Tibial nerve (tissue), 4 donors: ENCODE results near the gene KRT26. TPM values are rescaled to one million over a fixed set of nuclear protein-coding genes. Genes with fewer than 3 reads are reported as not detected.

Experiments used
- DNase-seq, 2 donors: peaks; one replicate each; pipeline ENCODE4 v3.0.0-alpha.2; 2019; ENCODE audit warnings: low spot score in 2 of 2
- H3K27ac ChIP-seq, 4 donors: fragments of 200-600 bp; sonication (generic) in 3 of 4; one replicate each; pipeline ENCODE4 v1.5.1; 2017 to 2019; ENCODE audit warnings: mild to moderate bottlenecking in 1 of 4
- H3K27me3 ChIP-seq, 2 donors: fragments of 200-600 bp; sonication (generic) in 1 of 2; one replicate each; pipeline versions ENCODE4 v1.5.1 to v1.6.0; 2017 to 2019
- H3K36me3 ChIP-seq, 3 donors: fragments of 200-600 bp; sonication (generic); one replicate each; pipeline ENCODE4 v1.5.1; 2018 to 2019
- H3K4me1 ChIP-seq, 4 donors: fragments of 200-600 bp; sonication (generic) in 3 of 4; one replicate each; pipeline ENCODE4 v1.5.1; 2017 to 2019
- H3K4me3 ChIP-seq, 4 donors: fragments of 200-600 bp; sonication (generic) in 3 of 4; one replicate each; pipeline ENCODE4 v1.5.1; 2017 to 2019; ENCODE audit warnings: mild to moderate bottlenecking in 1 of 4, moderate library complexity in 1 of 4
- H3K9me3 ChIP-seq, 4 donors: fragments of 200-600 bp; sonication (generic) in 3 of 4; one replicate each; pipeline ENCODE4 v1.5.1; 2017 to 2019
- CTCF ChIP-seq, 5 experiments: fragments of 200-600 bp in 3 of 5; fragments of 450-650 bp in 2 of 5; sonication (generic) in 3 of 5; IDR thresholded peaks; one replicate each; pipeline ENCODE4 v1.5.1; 2016 to 2019; ENCODE audit warnings: antibody characterized with exemption in 5 of 5, mild to moderate bottlenecking in 3 of 5, moderate library complexity in 2 of 5
- EP300 ChIP-seq, 2 donors: sonication (generic); formaldehyde crosslinking; IDR thresholded peaks; one replicate each; pipeline ENCODE4 v1.6.1; 2017; ENCODE audit warnings: antibody characterized with exemption in 2 of 2, mild to moderate bottlenecking in 1 of 2
- POLR2A ChIP-seq, 2 donors: fragments of 450-650 bp; IDR thresholded peaks; one replicate each; pipeline ENCODE4 v1.6.1; 2017; ENCODE audit warnings: antibody characterized with exemption in 2 of 2, mild to moderate bottlenecking in 2 of 2, moderate library complexity in 2 of 2
- WGBS, 2 donors: methylation state at CpG; one replicate each; pipeline ENCODE4 v1.1.5; 2018; 5-methylcytosine and 5-hydroxymethylcytosine counted together
- total RNA-seq, 4 donors: library from RNA; depleted of rRNA; stranded (reverse); fragments of >200 nt; gene quantifications; one replicate each; pipeline ENCODE4 v1.1.0, GENCODE V29; 2016

The KRT26 gene
- total RNA-seq, result not detected

- Histone ChIP-seq H3K4me1 (no peaks in the 10 kb centered on the region), H3K36me3 (no peaks in the 10 kb centered on the region), H3K4me3 (no peak within 1 kb of the TSS), H3K27me3 (peaks cover 0 to 10% of the 10 kb centered on the region in 2 donors), H3K9me3 (no peaks in the 10 kb centered on the region), H3K27ac (no peak within 1 kb of the TSS)
- no peak for TF ChIP-seq POLR2A (IDR thresholded peaks at IDR 0.05)
- no peak for TF ChIP-seq EP300 (IDR thresholded peaks at IDR 0.05)
- TF ChIP-seq CTCF (IDR thresholded peaks at IDR 0.05), result no peak
- 80 to 94% methylated on average over 3 of the region's 3 CpGs for WGBS, 2 donors
- DNase-seq, result no peak
These were observed at the start of gene KRT26 for GRCh38 chr17:40772101-40772500. TSS of gene KRT26 (minus strand) at chr17:40772201. CDS start at chr17:40772113, 88 bp downstream.

GRCh38 chr17:40821536-40821935 is 49.5 kb upstream of the KRT26 start:
- H3K9me3 ChIP-seq, result no peaks in the 10 kb centered on the region
- TF ChIP-seq POLR2A (IDR thresholded peaks at IDR 0.05) (no peak), CTCF (IDR thresholded peaks at IDR 0.05) (no peak), EP300 (IDR thresholded peaks at IDR 0.05) (no peak)
- H3K4me1 ChIP-seq, result peaks cover 0 to 30% (median 10%) of the 10 kb centered on the region in 4 donors
- DNase-seq, result no peak
- H3K4me3 ChIP-seq, result no peak overlapping the region
- no peak overlapping the region for H3K27ac ChIP-seq
- H3K27me3 ChIP-seq, result no peaks in the 10 kb centered on the region
- H3K36me3 ChIP-seq, result peaks cover 0 to 20% (median 0%) of the 10 kb centered on the region in 3 donors

- Histone ChIP-seq H3K27ac (peak overlapping the region in 1 of 4 donors; percentile 95), H3K36me3 (peaks cover 0 to 22% (median 0%) of the 10 kb centered on the region in 3 donors), H3K9me3 (no peaks in the 10 kb centered on the region), H3K27me3 (no peaks in the 10 kb centered on the region), H3K4me1 (peaks cover 0 to 30% (median 10%) of the 10 kb centered on the region in 4 donors), H3K4me3 (no peak overlapping the region)
- WGBS, 2 donors, result 86 to 87% methylated on average over 9 of the region's 9 CpGs
- TF ChIP-seq EP300 (IDR thresholded peaks at IDR 0.05), result no peak
- TF ChIP-seq CTCF (IDR thresholded peaks at IDR 0.05), result no peak
- no peak for TF ChIP-seq POLR2A (IDR thresholded peaks at IDR 0.05)
- DNase-seq, result no peak
These were observed 48.3 kb upstream of the KRT26 start for GRCh38 chr17:40820228-40820838.

GRCh38 chr17:40819528-40820125 is 47.6 kb upstream of the KRT26 start:
- no peaks in the 10 kb centered on the region for H3K27me3 ChIP-seq
- H3K4me1 ChIP-seq, result peaks cover 0 to 30% (median 10%) of the 10 kb centered on the region in 4 donors
- H3K9me3 ChIP-seq, result no peaks in the 10 kb centered on the region
- peaks cover 0 to 22% (median 0%) of the 10 kb centered on the region in 3 donors for H3K36me3 ChIP-seq
- peak overlapping the region; percentile 74 to 95 (median 90) for H3K27ac ChIP-seq
- DNase-seq, result peak in 1 of 2 donors; percentile 7
- no peak for TF ChIP-seq POLR2A (IDR thresholded peaks at IDR 0.05)
- no peak for TF ChIP-seq EP300 (IDR thresholded peaks at IDR 0.05)
- TF ChIP-seq CTCF (IDR thresholded peaks at IDR 0.05), result no peak
- H3K4me3 ChIP-seq, result peak overlapping the region; percentile 36 to 77 (median 66)
- 41 to 45% methylated on average over 9 of the region's 9 CpGs for WGBS, 2 donors
